GM12872 (cell line): Measurements from ENCODE around the gene GMPR.

Experiments
- CTCF ChIP-seq: IDR thresholded peaks from 3 replicates; pipeline ENCODE4 v1.5.1; 2011; ENCODE audit warnings: low read depth, mild to moderate bottlenecking, low read length, moderate library complexity; ENCODE audit not compliant: insufficient read depth

The GMPR gene

GRCh38 chr6:16326971-16327776, 88.8 kb downstream of the GMPR start:
- TF ChIP-seq CTCF = no peak

GRCh38 chr6:16327777-16328325, 89.5 kb downstream of the GMPR start:
- no peak for TF ChIP-seq CTCF

- no peak for TF ChIP-seq CTCF
Measured at GRCh38 chr6:16329233-16329632, 90.8 kb downstream of the GMPR start.

GRCh38 chr6:16331384-16332174, 93.2 kb downstream of the GMPR start:
- TF ChIP-seq CTCF = peak; percentile 93

- peak; percentile 80 for TF ChIP-seq CTCF
Measured at GRCh38 chr6:16332175-16332542, 93.8 kb downstream of the GMPR start.

GRCh38 chr6:16333580-16333979, 95.2 kb downstream of the GMPR start:
- TF ChIP-seq CTCF = no peak

GRCh38 chr6:16334671-16335070, 96.3 kb downstream of the GMPR start:
- no peak for TF ChIP-seq CTCF
